Measurements from ENCODE around the gene ANKRD23.

Gene ANKRD23

DNA sequence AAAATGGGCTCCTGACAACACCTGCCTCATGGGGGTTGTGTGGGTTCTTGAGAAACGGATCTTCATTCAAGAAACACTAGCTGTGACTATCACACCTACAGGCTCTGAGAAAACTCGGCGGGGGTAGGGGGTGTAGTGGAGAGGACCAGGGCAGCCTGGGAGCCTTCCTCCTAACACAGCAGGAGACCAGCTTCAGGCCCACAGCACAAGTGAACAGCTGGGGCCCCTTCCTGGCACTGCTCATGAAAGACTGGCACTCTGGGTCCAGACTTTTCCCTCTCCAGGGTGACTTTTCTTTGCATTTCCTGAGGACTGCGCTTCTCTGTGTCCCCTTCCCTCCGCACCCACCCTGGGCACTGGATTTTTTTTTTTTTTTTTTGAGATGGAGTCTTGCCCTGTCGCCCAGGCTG is 33.2 kb upstream of the ANKRD23 start:
- no peak for DNase-seq (ENCODE audit: low read depth)

DNA sequence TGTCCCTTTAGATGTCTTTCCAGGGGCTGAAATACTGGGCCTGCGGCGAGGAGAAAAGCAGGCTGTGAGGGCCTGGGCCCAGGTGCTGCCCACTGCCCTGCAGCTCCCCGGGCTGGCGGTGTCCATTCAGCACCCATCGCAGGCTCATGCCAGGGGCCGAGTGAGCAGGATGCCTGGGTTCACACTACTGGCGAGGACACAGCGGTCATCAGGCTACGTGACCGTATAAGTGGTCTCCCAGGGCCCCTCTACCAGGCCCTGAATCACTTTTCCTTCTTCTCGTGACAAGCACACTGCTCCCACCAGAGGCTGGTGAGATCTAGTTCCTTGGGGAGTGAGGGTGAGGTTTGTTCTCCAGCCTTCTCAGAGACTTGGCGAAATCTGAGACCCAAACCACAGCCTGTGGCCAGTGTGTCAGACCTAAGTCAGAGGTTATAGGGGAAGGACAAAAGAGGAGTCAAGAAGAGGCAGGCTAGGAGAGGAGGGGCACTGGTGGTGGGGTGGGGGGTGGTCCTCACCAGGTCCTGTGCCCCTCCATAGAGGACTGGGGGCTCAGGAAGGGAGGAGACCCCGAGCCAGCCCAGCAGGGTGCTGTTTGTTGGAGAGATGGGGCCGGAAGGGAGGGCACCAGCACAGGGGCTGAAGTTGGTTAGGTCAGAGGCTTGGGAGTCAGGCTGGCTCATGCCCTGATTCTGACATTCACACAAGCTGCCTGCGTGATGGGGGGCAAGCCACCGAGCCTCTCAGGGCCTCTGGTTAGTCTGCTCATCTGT is 32.6 kb upstream of the ANKRD23 start:
- DNase-seq (ENCODE audit: low read depth), result no peak

DNA sequence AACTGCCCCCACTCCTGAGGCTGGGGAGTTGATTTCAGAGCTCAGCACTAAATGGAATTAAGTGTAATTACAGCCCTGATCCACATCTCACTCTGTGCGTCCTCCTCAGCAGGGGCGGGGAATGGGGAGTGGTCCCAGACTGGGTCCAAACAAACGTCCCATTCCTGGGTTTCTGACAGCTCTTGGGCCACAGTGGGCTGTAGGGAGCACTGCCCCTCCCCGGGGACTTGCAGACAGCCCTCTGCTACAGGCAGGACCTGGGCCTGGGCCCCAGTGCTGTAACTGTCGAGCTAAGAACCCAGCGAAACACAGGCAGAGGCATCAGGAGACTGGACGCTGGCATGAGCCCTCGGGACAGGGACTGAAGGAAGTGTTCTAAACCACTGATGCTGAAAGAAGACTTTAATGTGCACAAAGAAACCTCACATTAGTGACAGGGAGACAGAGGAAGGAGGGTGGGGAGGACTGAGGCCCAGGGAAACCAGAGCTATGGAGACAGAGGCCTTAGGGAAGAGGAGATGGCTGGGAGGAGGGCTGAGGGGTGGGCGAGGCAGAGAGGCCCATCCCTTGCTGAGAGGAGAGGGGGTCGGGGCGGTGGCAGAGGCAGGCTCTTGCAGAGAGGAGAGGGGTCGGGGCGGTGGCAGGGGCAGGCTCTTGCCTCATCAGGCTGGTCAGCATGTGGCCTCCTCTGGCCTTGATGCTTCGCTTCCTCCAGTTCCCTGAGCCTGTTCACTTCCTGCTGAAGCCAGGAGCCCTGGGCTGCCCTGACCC is 31.9 kb upstream of the ANKRD23 start:
- no peak for DNase-seq (ENCODE audit: low read depth)

DNA sequence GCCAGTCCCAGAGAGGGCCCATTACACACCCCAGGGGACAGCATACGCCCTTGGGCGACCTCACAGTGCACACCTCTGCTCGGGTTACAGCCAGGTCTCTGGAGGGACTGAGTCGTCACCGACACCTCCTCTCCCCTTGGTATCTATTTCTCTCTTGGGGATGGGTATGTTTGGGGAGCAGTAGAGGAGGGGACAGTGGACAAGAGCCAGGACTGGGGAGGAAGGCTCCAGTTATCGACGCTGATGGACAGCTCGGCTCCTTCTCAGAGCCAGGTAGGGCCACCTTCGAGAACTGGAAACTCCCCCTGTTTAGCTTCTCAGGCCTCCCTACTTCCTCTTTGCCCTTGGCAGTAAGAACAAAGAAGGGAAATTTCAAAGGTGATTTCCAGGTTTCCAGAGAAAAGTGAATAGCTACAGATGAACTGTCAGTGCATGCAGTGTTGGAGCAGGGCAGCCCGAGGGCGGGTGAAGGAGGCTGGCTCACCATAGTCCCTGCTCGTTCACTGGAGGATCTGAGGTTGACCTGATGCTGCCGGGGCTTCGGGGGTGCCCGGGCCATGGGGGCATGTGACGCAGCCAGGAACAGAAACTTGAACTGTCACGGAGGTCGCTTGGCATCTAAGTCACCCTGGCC is 30.5 kb upstream of the ANKRD23 start:
- DNase-seq (ENCODE audit: low read depth), result no peak

DNA sequence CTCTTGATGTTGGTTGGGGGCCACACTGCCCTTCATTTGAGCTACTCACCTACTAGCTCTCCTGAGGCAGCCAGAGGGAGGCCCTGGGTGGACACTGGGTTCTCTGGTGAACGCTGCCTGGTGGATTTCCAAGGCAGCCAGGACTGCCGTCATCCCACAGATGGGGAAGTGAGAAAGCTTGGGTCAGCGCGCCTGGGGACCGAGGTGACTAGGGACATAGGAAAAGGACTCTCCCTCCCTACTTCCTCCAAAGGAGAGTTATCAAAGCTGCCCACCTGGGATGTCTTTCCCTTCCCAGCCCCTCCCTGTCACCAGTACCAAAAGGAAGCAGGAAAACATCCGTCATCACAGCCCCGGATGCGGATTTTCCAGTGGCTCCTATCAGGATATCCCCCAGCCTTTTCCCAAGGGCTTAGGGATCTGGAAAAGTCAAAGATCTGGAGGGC is 29.9 kb upstream of the ANKRD23 start:
- DNase-seq (ENCODE audit: low read depth), result no peak

DNA sequence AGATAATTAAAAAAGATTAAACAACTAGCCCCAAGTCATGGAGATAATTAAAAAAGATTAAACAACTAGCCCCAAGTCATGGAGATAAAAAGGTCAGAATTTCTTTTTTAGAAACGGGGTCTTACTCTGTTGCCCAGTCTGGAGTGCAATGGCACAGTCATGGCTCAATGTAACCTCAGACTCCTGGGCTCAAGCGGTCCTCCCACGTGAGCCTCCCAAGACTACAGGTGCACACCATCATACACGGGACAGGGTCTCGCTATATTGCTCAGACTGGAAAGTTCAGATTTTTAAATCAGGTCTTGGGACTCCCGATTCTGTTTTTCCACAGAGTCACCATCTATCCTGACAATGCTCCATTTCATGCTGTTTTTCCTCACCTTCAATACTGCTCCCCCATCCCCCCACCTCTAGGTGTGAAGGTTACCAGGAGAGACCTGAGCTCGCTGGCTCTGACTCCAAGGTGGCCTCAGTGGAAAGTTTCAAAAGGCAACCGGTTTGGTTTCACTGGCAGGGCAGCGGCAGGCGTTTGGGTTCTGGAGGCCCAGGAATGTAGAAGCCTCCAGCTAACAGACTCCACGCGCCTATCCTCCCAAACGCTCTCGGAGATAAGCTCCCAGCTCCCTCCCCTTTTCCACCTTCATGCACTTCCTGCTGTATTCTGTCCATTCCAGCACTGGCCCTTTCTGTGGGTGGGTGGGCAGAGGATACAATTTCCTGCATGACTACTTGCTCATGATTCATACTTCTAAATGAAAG is 28.9 kb upstream of the ANKRD23 start:
- no peak for DNase-seq (ENCODE audit: low read depth)

DNA sequence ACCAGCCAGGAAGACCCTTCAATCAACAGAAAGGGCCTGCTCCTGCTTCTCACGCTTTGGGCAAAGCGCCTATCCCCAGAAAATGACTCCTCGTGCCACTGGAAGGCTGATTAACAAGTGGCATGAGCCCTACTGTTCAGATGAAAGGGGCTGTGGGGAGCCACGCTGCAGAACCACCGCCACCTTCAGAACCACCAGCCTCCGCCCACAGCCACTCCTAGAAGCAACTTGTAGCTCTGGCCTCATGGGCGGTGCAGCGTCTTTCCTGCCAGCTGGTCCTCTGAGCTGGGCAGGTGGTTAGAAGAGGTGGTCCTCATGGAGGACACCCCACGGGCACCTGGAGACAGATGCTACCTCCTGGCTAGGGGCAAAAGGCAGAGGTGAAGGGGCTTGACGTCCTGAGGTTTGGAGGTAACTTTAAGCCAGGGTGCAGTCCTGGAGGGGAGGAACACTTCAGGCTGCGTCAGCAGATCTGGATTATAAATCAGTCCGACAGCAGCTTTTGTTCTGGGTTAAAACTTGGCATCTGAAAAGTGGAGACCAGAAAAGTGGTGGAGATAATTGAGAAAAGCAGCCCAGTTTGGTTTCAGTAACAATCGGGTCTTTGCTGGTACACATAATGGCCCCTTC is 26.9 kb upstream of the ANKRD23 start:
- DNase-seq (ENCODE audit: low read depth), result peak; percentile 52

DNA sequence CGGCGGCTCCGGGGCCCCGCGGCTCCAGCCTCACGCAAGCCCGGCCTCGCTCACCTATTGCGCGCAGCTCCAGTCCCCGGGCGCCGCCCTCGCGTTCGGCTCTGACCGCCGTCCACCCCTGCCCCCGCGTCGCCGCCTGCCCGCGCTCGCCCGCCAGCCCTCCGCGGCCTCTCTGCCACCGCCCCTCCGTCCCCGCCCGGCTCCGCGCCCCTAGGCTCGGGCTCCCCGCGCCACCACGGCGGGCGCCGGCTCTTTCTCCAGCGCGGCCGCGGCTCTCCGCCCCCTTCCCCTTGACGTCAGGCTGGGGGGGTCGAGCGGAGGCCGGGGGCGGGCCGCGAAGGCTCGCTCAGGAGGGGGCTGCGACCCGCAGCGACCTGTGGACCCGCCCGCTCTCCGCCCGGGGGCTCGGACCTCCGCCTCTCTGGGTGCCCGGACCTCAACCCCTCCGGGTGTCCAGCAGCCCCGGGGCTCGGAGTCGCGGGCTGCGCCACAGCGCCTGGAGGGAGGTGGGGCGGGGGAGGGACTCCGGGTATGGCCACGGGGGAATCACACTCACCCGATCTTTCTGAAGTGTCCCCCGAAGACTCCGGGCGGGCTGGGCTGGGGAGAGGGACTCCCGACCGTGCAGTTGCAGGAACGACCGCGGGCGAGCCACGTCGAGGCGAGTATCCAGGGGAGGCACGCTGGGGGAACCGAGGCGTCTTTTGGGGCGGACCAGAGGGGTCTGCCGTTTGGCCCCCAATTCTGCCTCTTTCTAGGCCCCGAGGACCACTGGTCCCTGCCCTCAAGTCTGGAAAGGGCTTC is 26.2 kb upstream of the ANKRD23 start, which contains the start of gene SEMA4C:
Gene SEMA4C, minus strand, starts transcription at position 259 of the 804 bp plus-strand sequence. CDS start 2,194 bp downstream, outside the sequence.
- DNase-seq (ENCODE audit: low read depth), result peak; percentile 47

DNA sequence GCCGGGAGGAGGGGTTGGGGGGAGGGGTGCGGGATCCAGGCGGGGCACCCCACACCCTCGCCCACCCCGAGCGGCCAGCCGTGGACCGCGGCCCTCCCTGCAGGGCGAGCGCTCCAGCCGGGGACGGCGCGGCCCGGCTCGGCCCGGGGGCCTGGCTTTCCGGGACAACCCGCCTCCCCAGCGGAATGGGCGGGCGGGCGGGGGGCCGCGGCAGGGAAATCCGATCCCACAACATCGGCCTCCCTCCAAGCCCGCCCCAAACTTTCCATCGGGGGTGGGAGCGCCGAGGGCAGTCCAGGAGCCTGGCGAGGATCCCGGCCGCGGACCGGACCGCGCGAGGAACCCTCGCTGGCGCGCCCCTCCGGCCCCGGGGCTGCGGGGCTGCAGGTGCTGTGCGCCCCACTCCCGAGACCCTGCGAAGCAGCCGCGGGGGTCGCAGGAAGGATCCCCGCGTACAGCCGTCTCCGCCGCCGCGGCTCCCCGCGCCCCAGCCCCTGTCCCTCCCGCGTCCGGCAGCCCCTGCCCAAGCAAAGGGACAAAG is 25.5 kb upstream of the ANKRD23 start:
- DNase-seq (ENCODE audit: low read depth), result no peak

DNA sequence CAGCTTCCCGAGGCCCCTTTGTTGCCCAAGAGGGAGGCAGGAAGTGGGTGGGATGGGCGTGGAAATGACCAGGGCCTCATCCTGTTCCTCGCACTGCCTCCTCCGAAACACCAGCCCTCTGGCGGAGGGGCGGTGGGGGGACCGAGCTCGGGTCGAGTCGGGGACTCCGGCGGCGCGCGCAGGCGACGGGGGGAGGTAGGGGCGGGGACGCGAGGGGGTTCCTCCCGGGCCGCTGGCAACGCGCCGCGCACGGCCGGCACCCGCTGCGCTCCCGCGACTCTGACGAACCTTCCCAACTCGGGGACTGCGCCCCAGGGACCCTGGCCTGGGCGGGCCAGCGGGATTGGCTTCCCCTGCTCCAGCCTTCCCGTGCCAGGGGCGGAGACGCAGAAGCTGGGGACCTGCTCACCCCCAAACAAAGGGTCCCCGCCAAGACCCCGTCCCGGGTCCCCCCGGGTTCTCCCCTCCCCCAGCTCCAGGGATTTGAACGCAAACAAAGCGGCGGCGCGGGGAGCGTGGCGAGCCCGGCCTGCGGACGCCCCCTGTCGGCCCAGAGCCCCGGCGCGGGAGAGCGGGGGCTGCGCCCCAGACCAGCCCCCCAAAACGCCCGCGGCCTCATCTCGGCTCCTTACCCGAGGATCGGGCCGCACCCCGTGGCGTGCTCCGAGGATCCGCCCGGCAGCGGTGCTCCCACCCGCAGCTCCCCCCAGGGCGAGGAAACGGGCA is 24.9 kb upstream of the ANKRD23 start:
- no peak for DNase-seq (ENCODE audit: low read depth)

DNA sequence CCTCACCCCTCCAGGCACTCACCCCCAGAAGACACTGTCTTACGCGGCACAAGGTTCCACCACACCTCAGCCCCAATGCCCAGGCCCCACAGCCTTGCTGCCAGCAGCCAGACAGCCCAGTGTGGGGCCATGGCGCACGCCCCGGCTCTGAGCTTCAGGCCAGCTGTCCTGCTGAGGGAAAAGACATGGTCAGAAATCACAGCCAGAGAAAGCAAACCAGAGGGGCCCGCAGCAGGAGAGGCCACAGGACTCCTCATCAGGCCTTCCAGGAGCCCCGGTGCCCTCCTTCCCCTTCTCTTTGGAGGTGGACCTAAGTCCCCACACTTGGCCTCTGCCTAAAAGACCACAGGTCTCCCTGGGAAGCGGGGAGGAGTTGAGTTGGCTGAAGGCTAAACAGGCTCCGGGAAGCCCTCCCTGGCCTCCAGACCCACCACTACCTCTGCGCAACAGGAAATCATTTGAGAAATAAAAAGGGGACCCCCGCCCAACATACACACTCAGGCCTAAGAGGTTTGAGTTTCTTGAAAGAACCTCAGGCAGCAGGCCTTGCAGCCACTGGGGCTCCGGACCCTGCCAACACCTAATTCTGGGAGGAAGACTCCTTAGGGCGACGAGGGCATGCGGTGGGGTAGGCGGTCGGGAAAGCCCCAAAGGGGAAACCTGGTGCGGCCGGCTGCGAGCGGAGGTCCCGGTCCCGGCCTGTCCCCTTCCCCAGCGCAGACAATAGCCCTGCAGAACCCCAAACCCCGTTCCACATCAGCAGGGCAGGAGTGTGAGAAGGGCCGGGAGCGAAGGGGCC is 24.1 kb upstream of the ANKRD23 start:
- no peak for DNase-seq (ENCODE audit: low read depth)

DNA sequence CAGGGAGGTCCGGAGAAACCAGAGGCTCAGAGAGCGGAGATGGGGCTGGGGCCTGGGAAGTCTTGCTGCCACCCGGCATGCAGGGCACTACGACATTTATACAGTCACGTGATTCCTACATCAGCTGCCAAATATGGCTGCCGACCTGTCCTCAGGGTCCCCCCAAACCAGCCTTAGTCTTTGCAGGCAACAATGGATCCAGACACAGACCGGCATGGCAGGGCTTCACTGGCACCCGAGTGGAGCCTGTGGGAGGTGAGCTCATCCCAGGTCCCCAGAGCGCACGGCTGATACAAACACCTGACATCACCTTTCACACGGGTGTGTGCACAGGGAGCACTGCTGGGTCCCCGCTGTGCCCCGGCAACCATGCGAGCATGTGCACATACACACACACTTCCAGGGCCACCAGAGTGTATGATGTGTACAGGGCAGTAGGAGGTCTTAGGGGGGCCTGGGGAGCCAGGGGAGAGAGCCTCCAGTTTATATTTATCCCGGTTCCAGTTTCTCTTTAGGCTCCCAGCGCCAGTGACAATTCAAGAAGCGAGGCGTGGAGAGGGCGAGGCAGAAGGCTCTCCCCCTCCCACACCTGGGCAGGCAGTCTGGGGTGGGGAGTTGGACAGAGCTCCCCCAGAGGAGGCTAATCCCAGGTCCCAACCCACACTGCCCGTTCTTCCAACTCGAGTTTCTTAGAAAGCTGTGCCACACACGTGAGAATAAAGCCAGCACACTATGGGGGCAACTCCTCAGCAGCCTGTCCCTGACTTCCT is 23.4 kb upstream of the ANKRD23 start:
- DNase-seq (ENCODE audit: low read depth), result no peak

DNA sequence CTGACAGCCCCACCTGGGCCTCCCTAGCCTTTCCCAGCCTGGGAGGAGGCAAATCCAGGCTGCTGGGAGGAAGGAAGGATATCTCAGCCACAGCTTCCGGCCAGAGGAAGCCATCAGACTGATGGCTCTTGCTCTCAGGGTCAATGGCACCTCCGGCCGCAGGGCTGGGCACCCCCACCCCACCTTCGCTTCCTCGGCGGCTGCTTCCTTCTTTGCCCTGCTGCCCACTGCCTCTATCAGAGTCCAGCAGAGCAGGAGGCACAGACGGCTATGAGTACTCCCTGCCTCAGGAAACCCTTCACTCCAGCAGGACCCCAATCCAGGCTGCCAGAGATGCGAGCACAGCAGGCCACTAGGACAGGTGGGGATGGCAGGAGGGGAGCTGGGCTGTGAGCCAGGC is 22.8 kb upstream of the ANKRD23 start:
- DNase-seq (ENCODE audit: low read depth), result no peak

DNA sequence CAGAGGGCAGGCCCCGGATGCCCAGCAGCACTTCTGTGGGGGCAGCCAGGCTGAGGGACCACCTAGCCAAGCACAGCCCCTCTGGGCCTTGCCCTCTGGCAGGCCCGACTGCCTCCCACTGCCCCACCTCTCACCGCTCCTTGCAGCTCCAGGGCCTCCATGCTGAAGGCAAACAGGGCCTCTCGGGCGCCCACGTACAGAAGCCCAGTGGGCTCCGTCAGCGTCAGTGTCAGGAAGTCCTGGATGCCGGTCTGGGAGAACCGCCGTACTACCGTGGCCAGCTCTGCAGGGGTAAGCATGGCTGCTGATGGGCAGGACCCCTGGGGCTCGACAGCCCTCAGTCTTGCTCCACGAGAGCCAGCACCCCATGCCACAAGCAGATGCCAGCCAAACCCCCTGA is 22.3 kb upstream of the ANKRD23 start:
- DNase-seq (ENCODE audit: low read depth), result no peak

DNA sequence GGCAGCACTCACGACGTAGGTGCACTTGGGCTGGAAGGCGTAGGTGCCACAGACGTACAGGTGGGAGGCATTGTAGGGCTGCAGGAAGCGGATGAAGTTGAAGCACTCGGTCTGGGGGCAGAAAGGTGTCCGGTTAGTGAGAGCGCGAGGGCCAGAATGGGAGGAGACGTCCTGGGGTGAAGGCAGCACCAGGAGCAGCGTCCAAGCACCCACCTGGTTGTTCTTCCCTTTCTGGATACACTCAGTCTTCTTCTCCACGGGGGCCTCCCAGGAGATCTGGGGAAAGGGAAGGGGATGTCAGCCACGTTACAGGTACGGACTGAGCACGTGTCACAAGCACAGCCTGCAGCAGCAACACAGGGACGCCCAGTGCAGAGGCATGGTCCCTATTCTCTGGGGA is 21.8 kb upstream of the ANKRD23 start:
- no peak for DNase-seq (ENCODE audit: low read depth)

DNA sequence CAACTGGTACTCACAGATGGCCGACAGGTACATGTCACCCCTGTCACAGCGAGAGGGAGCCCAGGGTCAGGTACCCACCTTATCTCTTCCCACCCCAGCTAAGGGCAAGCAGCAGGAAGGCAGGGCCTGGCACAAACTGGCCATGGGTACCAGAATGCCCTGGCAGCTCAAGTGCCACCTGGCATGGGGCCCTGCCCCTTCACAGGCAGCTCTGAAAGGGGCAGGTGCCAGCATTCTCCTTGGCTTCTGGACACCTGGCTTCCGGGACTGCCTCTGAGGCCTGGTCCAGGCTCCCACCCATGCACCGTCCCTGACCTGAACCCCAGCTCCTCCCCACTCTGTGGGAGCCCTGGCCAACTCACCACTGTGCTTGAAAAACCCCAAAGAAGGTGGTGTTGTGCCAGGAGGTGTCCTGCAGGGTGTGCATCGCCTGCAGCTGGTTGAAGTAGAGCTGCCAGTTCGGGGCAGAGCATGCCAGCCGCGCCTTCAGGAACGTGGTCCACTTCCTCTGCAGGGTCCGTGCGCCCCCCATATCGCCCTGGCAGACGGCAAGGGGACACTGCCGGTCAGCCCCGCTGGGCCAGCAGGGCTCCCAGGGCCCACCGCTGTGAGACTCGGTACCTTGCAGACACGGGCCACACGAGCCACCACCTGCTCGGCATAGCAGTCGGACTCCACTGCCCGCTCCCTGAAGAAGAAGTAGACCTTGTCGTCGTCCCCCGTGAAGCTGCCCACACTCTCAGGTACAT is 20.7 kb upstream of the ANKRD23 start:
- DNase-seq (ENCODE audit: low read depth), result no peak

DNA sequence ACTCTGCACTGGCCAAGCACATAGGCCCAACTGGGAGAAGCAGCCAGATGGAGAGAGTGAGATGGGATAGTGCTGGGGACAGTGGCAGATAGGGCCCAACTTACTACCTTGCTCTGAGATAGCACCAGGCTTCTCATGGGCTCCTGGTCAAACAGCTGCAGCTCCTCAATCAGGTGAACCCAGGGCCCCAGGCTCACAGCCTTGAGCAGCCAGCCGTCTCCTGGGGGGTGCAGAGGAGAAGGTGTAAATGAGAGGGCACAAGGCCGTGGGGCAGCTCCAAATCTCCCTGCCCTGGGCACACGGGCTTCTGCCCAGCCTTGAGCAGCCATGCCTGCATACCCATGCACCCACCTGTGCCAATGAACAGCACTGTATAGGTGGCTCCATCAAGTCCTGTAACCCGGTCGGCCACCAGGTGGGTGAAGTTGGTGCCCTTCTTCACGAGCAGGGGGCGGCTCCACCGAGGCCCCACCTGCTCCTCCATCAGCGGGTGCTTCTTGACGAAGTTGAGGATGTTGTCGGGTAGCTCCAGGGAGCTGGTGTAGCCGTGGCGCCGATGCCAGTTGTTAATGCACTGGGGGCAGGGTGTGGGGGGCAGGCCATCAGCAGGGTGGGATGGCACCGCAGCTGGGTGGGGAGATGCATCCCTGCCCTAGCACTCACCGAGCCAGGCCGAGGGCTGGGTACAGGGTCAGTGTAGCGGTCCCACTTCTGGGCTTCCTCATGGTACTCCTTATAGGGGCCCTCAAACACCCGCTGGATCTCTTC is 19.9 kb upstream of the ANKRD23 start:
- DNase-seq (ENCODE audit: low read depth), result no peak

Measured in activated T-helper 9 cell treated with anti-CD3 and anti-CD28 coated beads, Interleukin-2, amount 50 U/mL, for 16 hours (primary cell).